ENCODE results near the gene PRDM16. TPM values are rescaled to one million over a fixed set of nuclear protein-coding genes. Genes with fewer than 3 reads are reported as not detected.

Gene PRDM16
- total and polyA plus RNA-seq, 2 of the 13 experiments (the other 11 are each of a cell fraction or from before 2014, with no cell fraction given): 0.15 to 0.81 TPM

GRCh38 chr1:3340548-3341235 is 271.7 kb downstream of the PRDM16 start (continued):
- TF ChIP-seq, protein P1, sequence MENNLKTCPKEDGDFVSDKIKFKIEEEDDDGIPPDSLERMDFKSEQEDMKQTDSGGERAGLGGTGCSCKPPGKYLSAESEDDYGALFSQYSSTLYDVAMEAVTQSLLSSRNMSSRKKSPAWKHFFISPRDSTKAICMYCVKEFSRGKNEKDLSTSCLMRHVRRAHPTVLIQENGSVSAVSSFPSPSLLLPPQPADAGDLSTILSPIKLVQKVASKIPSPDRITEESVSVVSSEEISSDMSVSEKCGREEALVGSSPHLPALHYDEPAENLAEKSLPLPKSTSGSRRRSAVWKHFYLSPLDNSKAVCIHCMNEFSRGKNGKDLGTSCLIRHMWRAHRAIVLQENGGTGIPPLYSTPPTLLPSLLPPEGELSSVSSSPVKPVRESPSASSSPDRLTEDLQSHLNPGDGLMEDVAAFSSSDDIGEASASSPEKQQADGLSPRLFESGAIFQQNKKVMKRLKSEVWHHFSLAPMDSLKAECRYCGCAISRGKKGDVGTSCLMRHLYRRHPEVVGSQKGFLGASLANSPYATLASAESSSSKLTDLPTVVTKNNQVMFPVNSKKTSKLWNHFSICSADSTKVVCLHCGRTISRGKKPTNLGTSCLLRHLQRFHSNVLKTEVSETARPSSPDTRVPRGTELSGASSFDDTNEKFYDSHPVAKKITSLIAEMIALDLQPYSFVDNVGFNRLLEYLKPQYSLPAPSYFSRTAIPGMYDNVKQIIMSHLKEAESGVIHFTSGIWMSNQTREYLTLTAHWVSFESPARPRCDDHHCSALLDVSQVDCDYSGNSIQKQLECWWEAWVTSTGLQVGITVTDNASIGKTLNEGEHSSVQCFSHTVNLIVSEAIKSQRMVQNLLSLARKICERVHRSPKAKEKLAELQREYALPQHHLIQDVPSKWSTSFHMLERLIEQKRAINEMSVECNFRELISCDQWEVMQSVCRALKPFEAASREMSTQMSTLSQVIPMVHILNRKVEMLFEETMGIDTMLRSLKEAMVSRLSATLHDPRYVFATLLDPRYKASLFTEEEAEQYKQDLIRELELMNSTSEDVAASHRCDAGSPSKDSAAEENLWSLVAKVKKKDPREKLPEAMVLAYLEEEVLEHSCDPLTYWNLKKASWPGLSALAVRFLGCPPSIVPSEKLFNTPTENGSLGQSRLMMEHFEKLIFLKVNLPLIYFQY (CRISPR knock-in tag; IDR thresholded peaks at IDR 0.05; ENCODE audit: borderline replicate concordance): no peak
- TF ChIP-seq ZNF788 (CRISPR knock-in tag; IDR thresholded peaks at IDR 0.05; ENCODE audit: borderline replicate concordance) (0 out of 2 replicates have a peak, but pooled peaks have one; percentile 13), MED13 (CRISPR knock-in tag; IDR thresholded peaks at IDR 0.05) (no peak; the same call in 1 of the 2 replicates), ZNF556 (CRISPR knock-in tag; IDR thresholded peaks at IDR 0.05; ENCODE audit: borderline replicate concordance) (peak; percentile 66; the same call in 1 of the 2 replicates), IRX3 (CRISPR knock-in tag; IDR thresholded peaks at IDR 0.05; ENCODE audit: borderline replicate concordance, low read depth) (no peak), PAX8 (CRISPR knock-in tag; IDR thresholded peaks at IDR 0.05; ENCODE audit: borderline replicate concordance) (0 out of 2 replicates have a peak, but pooled peaks have one; percentile 25), ZIK1 (CRISPR knock-in tag; IDR thresholded peaks at IDR 0.05; ENCODE audit: borderline replicate concordance, low read depth) (no peak), MIXL1 (CRISPR knock-in tag; IDR thresholded peaks at IDR 0.05) (peak; percentile 83), ZFP1 (CRISPR knock-in tag; IDR thresholded peaks at IDR 0.05) (no peak), ZNF432 (CRISPR knock-in tag; IDR thresholded peaks at IDR 0.05; ENCODE audit: borderline replicate concordance) (no peak), BCL6 (CRISPR knock-in tag; IDR thresholded peaks at IDR 0.05) (peak; percentile 71), SALL1 (CRISPR knock-in tag; IDR thresholded peaks at IDR 0.05) (peak; percentile 58), EP300 (IDR thresholded peaks at IDR 0.05; ENCODE audit: low read depth in 2 of 2, low read length in 2 of 2) (peak in 1 of 2 experiments; percentile 85; a peak in 2 of 4 replicates), EP300 (CRISPR knock-in tag; IDR thresholded peaks at IDR 0.05; ENCODE audit: borderline replicate concordance) (no peak), TRAFD1 (CRISPR knock-in tag; IDR thresholded peaks at IDR 0.05; ENCODE audit: borderline replicate concordance) (no peak), ZNF614 (CRISPR knock-in tag; IDR thresholded peaks at IDR 0.05; ENCODE audit: borderline replicate concordance) (no peak), SKIL (CRISPR knock-in tag; IDR thresholded peaks at IDR 0.05; ENCODE audit: borderline replicate concordance) (peak; percentile 69; the same call in 1 of the 2 replicates), RFXAP (CRISPR knock-in tag; IDR thresholded peaks at IDR 0.05; ENCODE audit: borderline replicate concordance) (peak; percentile 15; the same call in 1 of the 2 replicates), CHD4 (IDR thresholded peaks at IDR 0.05; ENCODE audit: borderline replicate concordance, low read length) (no peak)
- TF ChIP-seq, protein P2, sequence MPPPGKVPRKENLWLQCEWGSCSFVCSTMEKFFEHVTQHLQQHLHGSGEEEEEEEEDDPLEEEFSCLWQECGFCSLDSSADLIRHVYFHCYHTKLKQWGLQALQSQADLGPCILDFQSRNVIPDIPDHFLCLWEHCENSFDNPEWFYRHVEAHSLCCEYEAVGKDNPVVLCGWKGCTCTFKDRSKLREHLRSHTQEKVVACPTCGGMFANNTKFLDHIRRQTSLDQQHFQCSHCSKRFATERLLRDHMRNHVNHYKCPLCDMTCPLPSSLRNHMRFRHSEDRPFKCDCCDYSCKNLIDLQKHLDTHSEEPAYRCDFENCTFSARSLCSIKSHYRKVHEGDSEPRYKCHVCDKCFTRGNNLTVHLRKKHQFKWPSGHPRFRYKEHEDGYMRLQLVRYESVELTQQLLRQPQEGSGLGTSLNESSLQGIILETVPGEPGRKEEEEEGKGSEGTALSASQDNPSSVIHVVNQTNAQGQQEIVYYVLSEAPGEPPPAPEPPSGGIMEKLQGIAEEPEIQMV (CRISPR knock-in tag; IDR thresholded peaks at IDR 0.05; ENCODE audit: low read depth): 0 out of 2 replicates have a peak, but pooled peaks have one; percentile 25
